Endometrium (tissue), 2 donors: Measurements from ENCODE around the gene GATAD2A.

ENCODE experiments used
- FAIRE-seq: peaks from 2 replicates; lab custom pipeline; 2012; peaks lifted over from hg19 to GRCh38; lab: Jason Lieb, UNC
- donor health status: control.
- donor health status: control.

Gene GATAD2A

GRCh38 chr19:19421299-19421696 lies 15.8 kb downstream of the GATAD2A start:
- no peak for FAIRE-seq

- no peak for FAIRE-seq
Observed at GRCh38 chr19:19422156-19422555, 16.7 kb downstream of the GATAD2A start.

GRCh38 chr19:19423322-19423721 lies 17.8 kb downstream of the GATAD2A start:
- no peak for FAIRE-seq

- FAIRE-seq, result no peak
Observed at GRCh38 chr19:19425170-19425875, 19.8 kb downstream of the GATAD2A start.

GRCh38 chr19:19426216-19426615 lies 20.7 kb downstream of the GATAD2A start:
- FAIRE-seq, result no peak

GRCh38 chr19:19426799-19427198 lies 21.3 kb downstream of the GATAD2A start:
- no peak for FAIRE-seq

GRCh38 chr19:19427302-19427701 lies 21.8 kb downstream of the GATAD2A start:
- FAIRE-seq, result no peak

GRCh38 chr19:19427944-19428343 lies 22.5 kb downstream of the GATAD2A start:
- no peak for FAIRE-seq

- no peak for FAIRE-seq
Observed at GRCh38 chr19:19428746-19429145, 23.3 kb downstream of the GATAD2A start.

GRCh38 chr19:19429361-19429760 lies 23.9 kb downstream of the GATAD2A start:
- FAIRE-seq, result no peak

- no peak for FAIRE-seq
Observed at GRCh38 chr19:19432732-19433131, 27.3 kb downstream of the GATAD2A start.

GRCh38 chr19:19433666-19434213 lies 28.3 kb downstream of the GATAD2A start:
- no peak for FAIRE-seq

GRCh38 chr19:19434483-19435045 lies 29.1 kb downstream of the GATAD2A start:
- no peak for FAIRE-seq

- no peak for FAIRE-seq
Observed at GRCh38 chr19:19436137-19436691, 30.7 kb downstream of the GATAD2A start.

GRCh38 chr19:19438366-19439175 lies 33.1 kb downstream of the GATAD2A start:
- no peak for FAIRE-seq

GRCh38 chr19:19439176-19439482 lies 33.7 kb downstream of the GATAD2A start:
- no peak for FAIRE-seq

- FAIRE-seq, result no peak
Observed at GRCh38 chr19:19443283-19443682, 37.8 kb downstream of the GATAD2A start.

GRCh38 chr19:19443902-19444680 lies 38.6 kb downstream of the GATAD2A start:
- no peak for FAIRE-seq

GRCh38 chr19:19444681-19445155 lies 39.2 kb downstream of the GATAD2A start:
- no peak for FAIRE-seq

GRCh38 chr19:19445288-19445687 lies 39.8 kb downstream of the GATAD2A start:
- FAIRE-seq, result no peak

- FAIRE-seq, result no peak
Observed at GRCh38 chr19:19445911-19446361, 40.5 kb downstream of the GATAD2A start.
